GM13977 (cell line): ENCODE results near the gene BRI3.

Experiments
- DNase-seq: peaks from one replicate; pipeline ENCODE4 v3.0.0; 2012; ENCODE audit warnings: low spot score
- CTCF ChIP-seq: IDR thresholded peaks from 2 replicates; pipeline ENCODE4 v1.5.1; 2012; ENCODE audit warnings: mild to moderate bottlenecking, control low read depth; ENCODE audit not compliant: insufficient read depth; ENCODE audit errors: extremely low read depth, missing control alignments
- in situ Hi-C: fragments of 300-500 bp; cut with MboI; formaldehyde crosslinking; loops from one replicate; pipeline ENCODE4 v1.12.0; 2022; ENCODE audit warnings: low sequenced_read_pairs, low pct_unique_long_range_greater_than_20kb, mixed read lengths, inconsistent platforms; ENCODE audit not compliant: unreplicated experiment

Gene BRI3

DNA sequence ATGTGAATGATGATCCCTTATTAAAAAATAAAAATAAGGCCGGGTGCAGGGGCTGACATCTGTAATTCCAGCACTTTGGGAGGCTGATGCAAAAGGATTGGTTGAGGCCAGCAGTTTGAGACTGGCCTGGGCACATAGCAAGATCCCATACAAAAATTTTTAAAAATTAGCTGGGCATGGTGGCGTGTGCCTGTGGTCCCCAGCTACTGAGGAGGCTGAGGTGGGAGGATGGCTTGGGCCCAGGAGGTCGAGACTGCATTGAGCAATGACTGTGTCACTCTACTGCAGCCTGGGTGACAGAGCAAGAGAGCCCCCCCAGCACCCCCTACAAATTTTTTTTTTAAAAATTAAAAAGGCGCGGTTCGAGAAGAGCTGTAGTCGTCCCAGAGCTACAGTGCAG is 1.2 kb upstream of the BRI3 start:
- TF ChIP-seq CTCF = no peak
- in situ Hi-C loops = no loop called here
- DNase-seq = no peak

- TF ChIP-seq CTCF = no peak
- DNase-seq = no peak
- in situ Hi-C loops = no loop called here
Measured at GRCh38 chr7:98281757-98282606, 496 bp downstream of the BRI3 start.

- DNase-seq = no peak
- in situ Hi-C loops = no loop called here
Measured at GRCh38 chr7:98282703-98283102, 1.2 kb downstream of the BRI3 start.

GRCh38 chr7:98283127-98283886 is 1.8 kb downstream of the BRI3 start:
- no peak for DNase-seq
- TF ChIP-seq CTCF = no peak
- in situ Hi-C loops = no loop called here

More at GRCh38 chr7:98282703-98283102, 1.2 kb downstream of the BRI3 start:
- TF ChIP-seq CTCF = no peak

- TF ChIP-seq CTCF = no peak
- no peak for DNase-seq
- in situ Hi-C loops = no loop called here
Measured at GRCh38 chr7:98283887-98284222, 2.4 kb downstream of the BRI3 start.

DNA sequence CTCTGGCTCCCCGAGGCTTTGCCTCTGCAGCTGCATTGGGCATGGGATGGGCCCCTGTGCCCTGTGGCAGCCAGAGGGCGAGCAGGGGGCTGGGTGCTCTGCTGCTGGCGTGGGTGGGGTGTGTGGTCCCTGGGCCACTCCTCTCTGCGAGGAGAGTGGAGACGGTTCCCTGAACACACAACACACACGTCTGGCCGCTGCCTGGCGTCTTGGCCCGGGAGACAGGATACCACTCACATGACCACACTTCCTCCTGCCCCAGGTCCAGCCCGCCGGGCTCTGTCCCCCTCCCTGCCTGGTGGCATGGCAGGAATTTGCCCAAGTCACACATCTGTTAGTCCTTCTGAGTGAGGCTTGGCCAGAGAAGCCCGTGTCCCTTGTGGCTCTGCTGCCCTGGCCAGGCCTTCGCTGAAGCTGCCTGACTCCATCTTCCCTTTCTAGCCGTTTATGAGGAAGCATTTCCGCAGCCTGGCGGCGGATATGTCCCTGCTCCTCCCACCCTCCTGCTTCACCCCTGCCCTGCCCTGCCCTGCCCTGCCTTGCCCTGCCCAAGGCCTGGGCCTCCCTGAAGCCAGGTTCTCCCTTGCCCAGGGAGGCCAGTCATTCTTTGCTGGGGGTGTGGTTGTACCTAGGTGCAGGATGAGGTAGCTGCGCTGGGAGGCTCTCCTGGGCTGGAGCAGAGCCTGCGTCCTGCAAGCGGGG is 3.0 kb downstream of the BRI3 start:
- TF ChIP-seq CTCF = no peak
- in situ Hi-C loops = no loop called here
- DNase-seq = no peak
